Stromal cell of bone marrow (primary cell): ENCODE results near the gene CNTNAP4.

Experiments
- DNase-seq: peaks from one replicate; pipeline ENCODE4 v3.0.0-alpha.2; 2012; ENCODE audit warnings: low read depth

Gene CNTNAP4

GRCh38 chr16:76276745-76277438, at the start of gene CNTNAP4:
CNTNAP4 (plus strand) TSS chr16:76277401; CDS start chr16:76277663, 262 bp downstream.
- no peak for DNase-seq

- no peak for DNase-seq
Measured at GRCh38 chr16:76228546-76229146, 48.6 kb upstream of the CNTNAP4 start.

DNA sequence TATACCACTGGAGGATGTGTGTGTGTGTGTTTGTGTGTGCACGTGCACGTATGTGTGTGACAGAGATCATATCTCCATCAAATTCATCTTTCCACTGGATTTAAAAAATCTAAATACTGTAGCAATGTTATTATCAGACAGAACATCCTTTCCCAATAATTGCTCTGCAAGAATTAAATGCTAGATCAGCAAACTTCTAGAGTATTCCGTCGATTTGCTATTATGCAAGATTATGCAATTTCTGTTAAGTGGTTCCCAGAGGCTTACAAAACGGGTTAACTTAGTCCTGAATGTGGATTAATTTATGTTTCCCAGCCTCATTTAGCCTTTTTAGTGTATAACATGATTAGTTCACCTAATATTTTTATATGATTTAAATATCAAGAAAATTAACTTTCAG, 44.5 kb upstream of the CNTNAP4 start:
- DNase-seq: no peak

GRCh38 chr16:76235025-76235424, 42.2 kb upstream of the CNTNAP4 start:
- DNase-seq: no peak

GRCh38 chr16:76235426-76235825, 41.8 kb upstream of the CNTNAP4 start:
- no peak for DNase-seq

DNA sequence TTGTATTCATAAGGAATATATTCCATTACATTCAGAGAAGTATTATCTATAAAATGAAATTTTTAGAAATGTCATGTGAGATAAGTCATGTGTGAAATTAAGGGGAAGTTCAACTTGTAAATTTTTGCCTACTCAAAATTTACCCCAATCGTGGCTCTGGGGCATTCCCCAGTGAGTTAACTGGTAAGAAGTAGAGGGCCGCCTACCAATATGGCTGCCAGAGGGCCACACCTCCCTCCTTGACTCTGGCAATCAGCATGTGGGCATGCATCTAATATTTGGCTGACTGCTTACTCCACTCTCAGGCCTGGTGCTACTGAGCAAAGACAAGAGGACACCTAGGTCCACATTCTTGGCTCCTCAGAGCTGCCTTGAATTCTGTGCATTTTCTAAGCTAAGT, 39.7 kb upstream of the CNTNAP4 start:
- no peak for DNase-seq

DNA sequence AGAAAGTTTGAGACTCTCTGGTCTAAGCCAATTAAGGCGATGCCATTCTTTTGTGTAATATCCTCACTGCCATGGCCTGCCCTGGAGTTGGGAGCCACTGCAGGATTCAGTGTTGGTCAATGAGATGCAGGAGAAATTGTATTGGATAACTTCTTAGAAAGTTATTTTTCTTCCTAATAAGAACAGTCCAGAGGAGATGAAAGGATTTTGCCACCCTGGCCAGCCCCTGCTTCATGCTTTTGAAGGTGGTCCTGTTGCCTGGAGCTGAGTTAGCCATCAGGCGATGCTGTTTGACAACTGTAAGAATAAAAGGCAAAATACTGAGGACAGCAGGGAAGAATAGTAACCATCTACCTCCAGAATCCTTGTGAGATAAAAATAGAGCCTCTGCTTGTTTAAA, 35.4 kb upstream of the CNTNAP4 start:
- DNase-seq: no peak

GRCh38 chr16:76243620-76244019, 33.6 kb upstream of the CNTNAP4 start:
- DNase-seq: no peak

GRCh38 chr16:76246587-76246986, 30.6 kb upstream of the CNTNAP4 start:
- no peak for DNase-seq

- no peak for DNase-seq
Measured at GRCh38 chr16:76265434-76266045, 11.7 kb upstream of the CNTNAP4 start.

DNA sequence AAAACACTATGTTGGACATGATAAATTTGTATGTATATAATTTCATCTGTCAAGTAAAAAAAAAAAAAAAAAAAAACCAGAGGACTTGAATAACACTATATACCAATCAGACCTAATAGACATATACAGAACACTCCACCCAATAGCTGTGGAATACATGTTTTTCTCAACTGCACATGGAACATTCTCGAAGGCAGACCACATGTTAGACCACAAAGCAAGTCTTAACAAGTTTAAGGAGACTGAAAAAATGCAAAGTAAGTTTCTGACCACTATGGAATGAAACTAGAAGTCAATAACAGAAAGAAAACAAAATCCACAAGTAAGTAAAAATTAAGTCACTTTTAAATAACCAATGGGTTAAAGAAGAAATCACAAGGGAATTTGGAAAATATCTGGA, 8.4 kb upstream of the CNTNAP4 start:
- no peak for DNase-seq

- DNase-seq: no peak
Measured at GRCh38 chr16:76277460-76278030, 344 bp downstream of the CNTNAP4 start.

DNA sequence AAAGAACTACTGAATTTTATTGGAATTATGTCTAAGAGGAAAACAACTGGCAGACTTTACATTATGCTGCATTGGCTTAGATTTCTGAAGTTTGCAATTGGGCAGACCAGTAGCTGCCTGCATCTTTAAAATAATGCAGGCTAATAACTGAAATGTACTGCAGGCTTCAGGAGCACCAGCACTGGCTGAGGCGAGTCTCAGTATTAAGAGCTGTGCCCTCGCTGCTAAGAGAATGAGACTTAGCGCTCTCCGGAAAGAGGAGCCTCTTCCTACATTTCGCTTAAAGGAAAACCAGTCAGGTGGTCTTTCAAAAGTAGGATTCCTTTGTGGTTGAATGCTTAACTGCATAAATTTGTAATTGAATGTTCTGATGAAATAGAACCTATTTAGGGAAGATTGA, 885 bp downstream of the CNTNAP4 start:
- no peak for DNase-seq

- peak; percentile 26 for DNase-seq
Measured at GRCh38 chr16:76278980-76279379, 1.8 kb downstream of the CNTNAP4 start.

DNA sequence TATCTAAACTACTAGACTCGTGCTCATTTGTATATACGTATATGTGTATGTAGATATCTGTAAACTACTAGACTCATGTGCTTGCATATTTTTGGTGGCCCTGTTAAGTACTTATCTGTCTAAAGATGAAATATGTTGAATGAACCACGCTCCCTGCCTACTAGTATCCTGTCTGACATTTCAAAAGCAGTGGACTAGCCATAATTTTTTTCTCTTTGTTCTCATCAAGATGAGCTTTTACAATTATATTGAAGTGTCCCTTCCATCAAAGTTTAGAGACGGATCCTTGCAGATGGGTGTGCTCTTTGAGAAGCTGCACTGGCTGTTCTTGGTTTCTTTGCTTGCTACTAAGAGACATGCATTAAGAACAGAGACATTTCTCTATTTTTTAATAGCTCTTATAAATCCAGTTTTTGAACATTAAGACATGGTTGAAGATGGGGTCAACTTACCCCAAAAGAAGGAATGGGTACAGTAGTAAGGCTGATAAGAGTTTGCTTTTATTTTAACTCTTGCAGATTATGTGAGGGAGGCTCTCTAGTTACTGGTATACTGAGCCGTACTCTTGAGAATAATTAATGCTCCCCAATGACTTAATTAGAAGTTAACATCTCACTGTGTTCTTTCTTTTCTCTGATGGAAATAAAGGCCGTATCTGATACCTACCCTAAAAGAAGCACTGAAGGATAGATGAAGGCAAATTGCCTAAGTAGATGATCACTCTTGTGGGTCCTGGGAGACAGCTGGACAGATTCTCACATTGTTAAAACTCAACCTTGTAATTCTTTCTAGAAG, 3.4 kb downstream of the CNTNAP4 start:
- no peak for DNase-seq

DNA sequence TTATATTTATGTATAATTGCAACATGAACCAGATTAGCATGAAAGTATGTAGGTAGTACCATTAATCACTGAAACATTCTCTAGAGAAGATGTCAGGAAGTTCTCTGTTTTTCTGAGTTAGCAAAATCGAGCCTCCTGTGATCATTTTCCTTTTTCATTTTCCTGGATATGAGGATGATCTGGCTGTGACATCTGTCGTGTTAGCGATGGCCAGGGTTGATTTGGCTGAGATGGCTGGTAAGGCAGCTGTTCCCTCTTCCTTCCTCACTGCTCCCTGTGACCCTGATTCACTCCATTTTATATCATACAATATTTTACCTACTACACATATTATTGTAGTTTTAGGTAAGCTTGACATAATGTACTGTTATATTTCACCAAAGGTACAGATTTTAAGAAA, 10.3 kb downstream of the CNTNAP4 start:
- DNase-seq: no peak

GRCh38 chr16:76292218-76292617, 15.0 kb downstream of the CNTNAP4 start:
- no peak for DNase-seq

GRCh38 chr16:76293980-76294379, 16.8 kb downstream of the CNTNAP4 start:
- DNase-seq: no peak

DNA sequence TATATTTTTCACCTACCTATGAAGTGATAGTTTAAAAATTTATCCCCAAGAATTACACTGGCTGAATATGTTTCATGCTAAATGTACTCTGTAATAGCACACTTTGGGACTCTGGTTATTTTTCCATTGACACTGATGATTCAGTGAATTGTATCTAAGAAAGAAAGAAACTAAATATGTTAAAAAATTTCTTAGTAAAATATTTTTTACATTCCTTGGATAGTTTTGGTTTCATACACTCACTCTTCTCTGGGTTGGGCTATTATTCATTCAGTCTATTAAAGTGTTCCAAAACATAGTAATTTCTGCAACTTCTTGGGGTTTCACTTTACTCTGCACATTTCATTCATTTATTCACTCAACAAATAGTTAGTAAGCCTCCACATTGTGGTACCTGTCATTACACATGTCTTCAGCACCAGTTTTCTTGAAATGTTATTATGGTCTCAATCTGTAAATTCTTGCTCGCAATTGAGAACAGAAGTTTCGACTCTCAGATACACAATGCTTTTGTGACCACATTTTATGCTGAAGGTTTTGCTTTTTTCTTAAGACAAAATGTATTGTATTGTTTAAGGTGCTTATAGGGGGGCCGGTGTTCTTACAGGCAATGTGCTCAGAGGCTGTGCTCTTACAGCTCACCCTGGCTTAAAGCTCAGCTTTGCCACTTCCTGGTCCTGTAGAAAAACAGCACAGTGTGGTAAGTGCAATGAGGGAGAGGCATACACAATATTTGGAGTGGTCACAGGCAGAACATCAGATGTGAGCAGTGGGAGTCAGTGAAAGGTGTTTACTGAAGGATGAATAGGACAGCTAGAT, 17.4 kb downstream of the CNTNAP4 start:
- DNase-seq: peak; percentile 57

DNA sequence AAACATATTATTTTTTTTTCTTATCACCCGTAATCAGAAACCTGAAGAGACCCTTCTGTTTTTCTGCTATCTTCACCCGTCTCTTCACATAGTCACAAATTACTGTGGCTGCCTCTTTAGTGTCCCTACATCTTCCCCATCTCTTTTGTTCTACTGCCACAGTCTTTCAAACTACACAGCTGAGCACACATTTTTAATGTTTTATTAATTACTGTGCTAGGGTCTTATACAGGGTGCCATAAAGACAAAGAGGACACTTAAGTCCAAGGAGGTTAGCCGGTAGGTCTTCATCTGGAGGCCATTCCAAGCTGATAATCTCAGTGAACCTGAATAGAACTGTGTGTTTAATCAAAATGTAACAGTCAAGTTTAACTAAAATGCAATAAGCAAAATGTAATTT, 20.7 kb downstream of the CNTNAP4 start:
- DNase-seq: no peak

GRCh38 chr16:76303637-76304314, 26.6 kb downstream of the CNTNAP4 start:
- DNase-seq: no peak
